Gastrocnemius medialis (tissue), 4 donors: ENCODE measurements around the gene MS4A8. TPM values are rescaled to one million over a fixed set of nuclear protein-coding genes. Genes with fewer than 3 reads are reported as not detected.
"Not testable (repeated sequence)": the region's sequence is repeated elsewhere in the genome, so short reads cannot be mapped to it uniquely, and the experiment has no call there.

Source experiments
- ATAC-seq, 2 donors: fragments of 150-250 bp; one replicate each; pipeline ENCODE4 v1.9.1; 2016
- DNase-seq, 2 donors: peaks; one replicate each; pipeline ENCODE4 v3.0.0-alpha.2; 2019
- H3K27ac ChIP-seq, 4 donors: fragments of 200-600 bp; sonication (generic); 1 replicate in 1 of 4; 2 replicates in 3 of 4; pipeline ENCODE4 v1.5.1; 2016 to 2018; ENCODE audit warnings: mild to moderate bottlenecking in 2 of 4, moderate library complexity in 1 of 4
- H3K27me3 ChIP-seq, 3 donors: fragments of 200-600 bp; sonication (generic) in 2 of 3; 1 replicate in 1 of 3; 2 replicates in 2 of 3; pipeline versions ENCODE4 v1.5.1 to v1.6.0; 2016 to 2019; ENCODE audit warnings: mild to moderate bottlenecking in 1 of 3, moderate library complexity in 1 of 3
- H3K36me3 ChIP-seq, 2 donors: fragments of 200-600 bp; sonication (generic) in 1 of 2; one replicate each; pipeline ENCODE4 v1.5.1; 2017 to 2018
- H3K4me1 ChIP-seq, 2 donors: fragments of 200-600 bp; sonication (generic) in 1 of 2; one replicate each; pipeline ENCODE4 v1.5.1; 2016 to 2017; ENCODE audit warnings: mild to moderate bottlenecking in 2 of 2
- H3K4me3 ChIP-seq, 4 donors: fragments of 200-600 bp; sonication (generic) in 3 of 4; 1 replicate in 1 of 4; 2 replicates in 3 of 4; pipeline ENCODE4 v1.5.1; 2016 to 2019; ENCODE audit warnings: mild to moderate bottlenecking in 2 of 4
- H3K9me3 ChIP-seq, 3 donors: fragments of 200-600 bp; sonication (generic) in 2 of 3; 1 replicate in 1 of 3; 2 replicates in 2 of 3; pipeline ENCODE4 v1.5.1; 2016 to 2019
- POLR2A ChIP-seq, 2 donors: fragments of 450-650 bp; IDR thresholded peaks; one replicate each; pipeline ENCODE4 v1.6.1; 2017; ENCODE audit warnings: antibody characterized with exemption in 2 of 2, mild to moderate bottlenecking in 2 of 2, moderate library complexity in 2 of 2
- in situ Hi-C, 4 donors: fragments of 200-750 bp; cut with MboI; loops; one replicate each; pipeline versions ENCODE4 v1.15.0 to v1.8.0; 2017; ENCODE audit warnings: low sequenced_read_pairs in 4 of 4
- intact Hi-C: fragments of 100-400 bp; cut with DNase I; formaldehyde crosslinking; loops from one replicate; pipeline ENCODE4 v1.15.1; 2023; ENCODE audit warnings: low total_unique reads
- total RNA-seq, 4 donors: library from RNA; depleted of rRNA; stranded (reverse); fragments of >200 nt; gene quantifications; one replicate each; pipeline versions ENCODE4 v1.1.0 to v1.2.3, GENCODE V29; 2016
- TF ChIP-seq, protein P1 (sequence below), 5 experiments: fragments of 450-650 bp in 3 of 5; fragments of 200-600 bp in 2 of 5; sonication (generic) in 2 of 5; IDR thresholded peaks in 4 of 5; conservative IDR thresholded peaks in 1 of 5; 1 replicate in 4 of 5; 2 replicates in 1 of 5; pipeline ENCODE4 v1.5.1; 2016 to 2019; ENCODE audit warnings: antibody characterized with exemption in 5 of 5, mild to moderate bottlenecking in 3 of 5, moderate library complexity in 3 of 5

The MS4A8 gene
- total RNA-seq, 4 donors from 2014 or later, result 0.36 to 0.44 TPM; not detected in 2

DNA sequence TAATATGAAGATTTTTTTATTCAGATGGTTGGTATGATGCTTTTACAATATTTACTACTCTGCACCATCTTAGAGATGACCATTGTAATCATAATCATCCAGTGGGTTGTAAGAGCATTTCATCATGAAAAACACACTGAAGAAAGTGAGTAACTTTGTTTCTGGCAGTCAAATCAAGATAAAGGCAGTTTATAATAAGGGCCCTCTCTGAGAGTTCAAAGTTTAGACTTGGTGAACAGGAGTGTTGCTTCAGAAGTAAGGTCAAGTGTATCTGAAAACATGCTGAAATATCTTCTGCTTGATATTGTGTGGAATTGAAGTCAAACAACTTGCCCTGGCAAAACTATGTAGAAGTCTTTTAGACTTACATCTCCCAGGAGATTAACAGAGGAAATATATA is 19.5 kb upstream of the MS4A8 start:
- DNase-seq (no peak), ATAC-seq (no peak)
- H3K9me3 ChIP-seq, result no peaks in the 10 kb centered on the region
- no peak for TF ChIP-seq POLR2A (IDR thresholded peaks at IDR 0.05)
- TF ChIP-seq, protein P1, sequence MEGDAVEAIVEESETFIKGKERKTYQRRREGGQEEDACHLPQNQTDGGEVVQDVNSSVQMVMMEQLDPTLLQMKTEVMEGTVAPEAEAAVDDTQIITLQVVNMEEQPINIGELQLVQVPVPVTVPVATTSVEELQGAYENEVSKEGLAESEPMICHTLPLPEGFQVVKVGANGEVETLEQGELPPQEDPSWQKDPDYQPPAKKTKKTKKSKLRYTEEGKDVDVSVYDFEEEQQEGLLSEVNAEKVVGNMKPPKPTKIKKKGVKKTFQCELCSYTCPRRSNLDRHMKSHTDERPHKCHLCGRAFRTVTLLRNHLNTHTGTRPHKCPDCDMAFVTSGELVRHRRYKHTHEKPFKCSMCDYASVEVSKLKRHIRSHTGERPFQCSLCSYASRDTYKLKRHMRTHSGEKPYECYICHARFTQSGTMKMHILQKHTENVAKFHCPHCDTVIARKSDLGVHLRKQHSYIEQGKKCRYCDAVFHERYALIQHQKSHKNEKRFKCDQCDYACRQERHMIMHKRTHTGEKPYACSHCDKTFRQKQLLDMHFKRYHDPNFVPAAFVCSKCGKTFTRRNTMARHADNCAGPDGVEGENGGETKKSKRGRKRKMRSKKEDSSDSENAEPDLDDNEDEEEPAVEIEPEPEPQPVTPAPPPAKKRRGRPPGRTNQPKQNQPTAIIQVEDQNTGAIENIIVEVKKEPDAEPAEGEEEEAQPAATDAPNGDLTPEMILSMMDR (IDR thresholded peaks at IDR 0.05 in 4 of 5, conservative IDR thresholded peaks at IDR 0.05 in 1 of 5), result no peak
- in situ Hi-C loops, result no loop called here
- H3K27me3 ChIP-seq, result no peaks in the 10 kb centered on the region
- no peak overlapping the region for H3K27ac ChIP-seq
- no peaks in the 10 kb centered on the region for H3K4me1 ChIP-seq
- no peaks in the 10 kb centered on the region for H3K36me3 ChIP-seq
- no peak overlapping the region for H3K4me3 ChIP-seq
- intact Hi-C loops, result no loop called here

DNA sequence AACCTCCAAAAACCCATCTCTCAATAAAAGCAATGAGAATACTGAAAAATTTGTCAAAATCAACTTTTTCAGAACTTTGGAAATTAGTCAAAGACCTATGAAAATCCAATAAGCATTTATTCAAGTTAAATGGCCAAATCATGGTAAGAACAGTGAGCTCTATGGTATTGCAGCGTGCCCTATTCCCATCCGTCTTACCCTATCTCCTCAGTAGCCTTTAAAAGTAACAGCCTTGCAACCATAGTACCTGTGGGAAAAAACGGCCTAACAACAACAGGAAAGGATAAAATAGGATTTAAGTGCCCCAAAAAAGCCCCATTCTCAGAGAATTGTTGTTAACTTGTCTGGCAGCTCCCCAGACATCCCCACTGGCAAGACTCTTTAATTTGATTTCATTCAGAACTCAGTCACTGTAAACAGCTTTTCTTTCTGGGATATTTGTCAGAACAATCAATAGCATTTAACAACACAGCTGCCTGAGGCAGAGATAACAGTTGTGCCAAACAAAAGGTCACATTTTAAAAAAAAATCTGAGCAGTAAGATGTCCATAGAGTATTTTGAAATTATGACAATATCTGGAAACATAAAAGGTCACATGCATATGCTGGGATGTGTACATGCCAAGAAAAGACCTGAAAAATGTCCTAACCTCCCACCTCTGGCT is 18.8 kb upstream of the MS4A8 start:
- no peaks in the 10 kb centered on the region for H3K4me1 ChIP-seq
- intact Hi-C loops (no loop called here), in situ Hi-C loops (no loop called here)

DNA sequence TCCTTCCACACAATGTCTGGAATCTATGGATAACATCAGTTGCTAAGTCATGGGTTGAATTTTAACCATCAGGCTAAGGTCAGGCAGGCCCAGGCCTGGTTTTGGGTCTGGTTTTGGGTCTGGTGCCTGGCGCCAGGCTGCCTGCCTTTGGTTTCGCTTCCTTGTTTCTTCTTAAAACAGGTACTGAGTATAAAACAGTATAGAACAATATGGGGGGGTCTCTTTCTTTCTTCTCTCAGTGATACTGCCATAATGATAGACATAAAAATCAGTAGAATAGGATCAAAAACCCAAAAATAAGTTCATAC is 14.9 kb upstream of the MS4A8 start:
- in situ Hi-C loops, H3K4me3 ChIP-seq, H3K27me3 ChIP-seq, ATAC-seq, H3K27ac ChIP-seq, H3K9me3 ChIP-seq, H3K4me1 ChIP-seq, DNase-seq, intact Hi-C loops, H3K36me3 ChIP-seq: not testable (repeated sequence)

More for the DNA sequence above, 18.8 kb upstream of the MS4A8 start:
- H3K9me3 ChIP-seq, result no peaks in the 10 kb centered on the region
- DNase-seq (no peak), ATAC-seq (no peak)
- no peak overlapping the region for H3K4me3 ChIP-seq
- H3K27ac ChIP-seq, result no peak overlapping the region
- H3K36me3 ChIP-seq, result no peaks in the 10 kb centered on the region
- no peaks in the 10 kb centered on the region for H3K27me3 ChIP-seq
- no peak for TF ChIP-seq POLR2A (IDR thresholded peaks at IDR 0.05)

DNA sequence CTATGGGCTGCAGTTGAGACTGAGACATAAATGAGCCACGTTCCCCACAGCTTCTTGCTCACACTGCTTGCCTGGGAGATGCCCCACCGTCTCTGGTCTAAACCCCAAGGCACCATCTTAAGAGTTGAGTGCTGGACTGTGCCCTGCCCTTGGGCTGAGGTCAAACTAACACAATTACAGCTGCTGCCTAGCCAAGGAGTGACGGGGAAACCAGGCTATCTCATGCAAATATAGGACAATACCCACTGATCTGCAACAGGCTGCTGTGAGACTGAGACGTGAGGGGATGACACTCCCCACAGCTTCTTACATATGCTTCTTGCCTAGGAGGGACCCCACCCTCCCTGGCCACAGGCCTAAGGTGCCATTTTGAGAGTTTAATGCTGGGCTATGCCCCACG is 7.8 kb upstream of the MS4A8 start:
- no peaks in the 10 kb centered on the region for H3K9me3 ChIP-seq
- no peaks in the 10 kb centered on the region for H3K27me3 ChIP-seq
- H3K4me3 ChIP-seq, result no peak overlapping the region
- no peak overlapping the region for H3K27ac ChIP-seq
- intact Hi-C loops (no loop called here), in situ Hi-C loops (no loop called here)
- TF ChIP-seq POLR2A (IDR thresholded peaks at IDR 0.05), result no peak
- TF ChIP-seq, protein P1 (IDR thresholded peaks at IDR 0.05 in 4 of 5, conservative IDR thresholded peaks at IDR 0.05 in 1 of 5), result no peak
- no peak for ATAC-seq
- H3K36me3 ChIP-seq, result no peaks in the 10 kb centered on the region
- no peak for DNase-seq
- H3K4me1 ChIP-seq, result no peaks in the 10 kb centered on the region

DNA sequence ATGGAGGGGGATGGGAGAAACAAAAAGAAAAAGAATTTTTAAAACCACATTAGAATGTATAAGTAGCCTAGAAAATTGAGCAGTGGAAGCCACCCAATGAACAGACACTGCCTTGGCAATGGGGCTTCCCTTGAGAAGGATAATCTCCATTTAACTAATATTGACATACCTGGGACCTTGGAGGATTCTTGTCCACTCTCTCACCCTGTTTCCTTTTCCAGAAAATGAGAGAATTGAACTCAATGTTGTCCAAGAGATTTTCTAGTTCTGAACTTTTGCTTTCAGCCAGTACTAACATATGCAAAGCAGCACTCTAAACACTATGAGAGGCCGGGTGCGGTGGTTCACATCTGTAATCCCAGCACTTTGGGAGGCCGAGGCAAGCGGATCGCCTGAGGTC is 524 bp downstream of the MS4A8 start:
- Histone ChIP-seq H3K36me3 (no peaks in the 10 kb centered on the region), H3K27ac (peak overlapping the region in 1 of 4 donors; percentile 53), H3K27me3 (no peaks in the 10 kb centered on the region), H3K9me3 (no peaks in the 10 kb centered on the region), H3K4me1 (peaks cover 4 to 8% of the 10 kb centered on the region in 2 donors), H3K4me3 (no peak overlapping the region)
- DNase-seq, result no peak
- intact Hi-C loops, result no loop called here
- TF ChIP-seq, protein P1 (IDR thresholded peaks at IDR 0.05 in 4 of 5, conservative IDR thresholded peaks at IDR 0.05 in 1 of 5), result no peak
- no peak for TF ChIP-seq POLR2A (IDR thresholded peaks at IDR 0.05)
- ATAC-seq, result no peak
- in situ Hi-C loops, result no loop called here
